Esophagus muscularis mucosa (tissue), 3 donors: ENCODE data around the gene ANKRD11.

Experiments used
- CTCF ChIP-seq, 3 experiments: fragments of 200-600 bp in 2 of 3; fragments of 450-650 bp in 1 of 3; sonication (generic) in 2 of 3; IDR thresholded peaks; one replicate each; pipeline ENCODE4 v1.5.1; 2017 to 2019; ENCODE audit warnings: antibody characterized with exemption in 3 of 3, mild to moderate bottlenecking in 2 of 3, moderate library complexity in 1 of 3
- POLR2A ChIP-seq: fragments of 450-650 bp; IDR thresholded peaks from one replicate; pipeline ENCODE4 v1.6.1; 2017; ENCODE audit warnings: antibody characterized with exemption, moderate library complexity, mild to moderate bottlenecking, low read depth
- POLR2AphosphoS5 ChIP-seq, 2 donors: sonication (generic); formaldehyde crosslinking; IDR thresholded peaks; one replicate each; pipeline ENCODE4 v1.6.1; 2017; ENCODE audit warnings: antibody characterized with exemption in 2 of 2

- TF ChIP-seq POLR2AphosphoS5 (IDR thresholded peaks at IDR 0.05) (no peak), POLR2A (no peak), CTCF (IDR thresholded peaks at IDR 0.05) (no peak)
These were observed 47.8 kb downstream of the ANKRD11 start for GRCh38 chr16:89442588-89442987.
